GM19239 (cell line): ENCODE data around the gene KRT78.

Source experiments
- DNase-seq: peaks from one replicate; pipeline ENCODE4 v3.0.0; 2011; ENCODE audit warnings: low spot score; ENCODE audit not compliant: insufficient read length
- FAIRE-seq: peaks from 2 replicates; lab custom pipeline; 2011; peaks lifted over from hg19 to GRCh38; lab: Jason Lieb, UNC

Gene KRT78

GRCh38 chr12:52788192-52788875 is 60.5 kb downstream of the KRT78 start:
- no peak for FAIRE-seq
- no peak for DNase-seq
